ENCODE measurements around the gene MKLN1. TPM values are rescaled to one million over a fixed set of nuclear protein-coding genes. Genes with fewer than 3 reads are reported as not detected.

MKLN1 gene
- total RNA-seq, 2 experiments from 2014 or later: 12.1 to 56.6 TPM

DNA sequence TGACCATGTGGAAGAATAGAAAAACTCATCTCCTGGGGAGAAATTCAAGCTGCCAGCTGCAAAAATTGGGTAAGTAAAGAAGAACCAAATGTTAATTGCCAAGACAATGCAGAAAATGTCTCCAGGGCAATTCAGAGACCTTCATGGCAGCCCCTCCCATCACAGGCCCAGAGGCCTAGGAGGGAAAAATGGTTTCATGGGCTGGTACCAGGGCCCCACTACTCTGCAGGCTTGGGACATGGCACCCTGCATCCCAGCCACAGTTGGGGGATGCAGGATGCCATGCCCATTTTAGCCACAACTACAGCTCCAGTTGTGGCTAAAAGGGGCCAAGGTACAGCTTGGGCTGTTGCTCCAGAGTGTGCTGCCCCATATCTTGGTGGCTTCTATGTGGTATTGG lies 20.9 kb upstream of the MKLN1 start:
- DNase-seq (ENCODE audit: low spot score): no peak
- no peaks in the 10 kb centered on the region for H3K9me2 ChIP-seq (ENCODE audit: insufficient read depth, low read length)
- H3K27ac ChIP-seq (ENCODE audit: low read depth, low read length, poor library complexity, severe bottlenecking): no peak overlapping the region
- ChIA-PET CTCF (ENCODE audit: unreplicated experiment) (no interaction called here), POLR2A (no interaction called here)
- peaks cover 17% of the 10 kb centered on the region; the same call in 1 of the 2 replicates for H3K9me3 ChIP-seq (ENCODE audit: low read length)
- no peaks in the 10 kb centered on the region for H3K79me2 ChIP-seq (ENCODE audit: insufficient read depth, low read depth, low read length)
- intact Hi-C loops (cut with micrococcal nuclease; ENCODE audit: unreplicated experiment): no loop called here
- H3K4me3 ChIP-seq (ENCODE audit: low read depth, low read length, poor library complexity, severe bottlenecking): no peak overlapping the region
- no peak for TF ChIP-seq EZH2phosphoT487 (IDR thresholded peaks at IDR 0.05; ENCODE audit: borderline replicate concordance, low read depth, low read length)
- no peak for TF ChIP-seq CTCF (conservative IDR thresholded peaks at IDR 0.05; ENCODE audit: low read length)
- no peak overlapping the region for H3K4me2 ChIP-seq (ENCODE audit: low read length)
- no peak overlapping the region for H2AFZ ChIP-seq (ENCODE audit: low read length)
- peaks cover 6% of the 10 kb centered on the region for H3K4me1 ChIP-seq (ENCODE audit: insufficient read depth, low read length, poor library complexity, severe bottlenecking)
- H4K20me1 ChIP-seq (ENCODE audit: insufficient read depth, low read length): no peaks in the 10 kb centered on the region
- no peaks in the 10 kb centered on the region; the same call in 1 of the 2 replicates for H3K36me3 ChIP-seq (ENCODE audit: insufficient read depth, low read length)
- no TSS peak for BruUV-seq (replicated peaks)

- BruUV-seq (replicated peaks): no TSS peak
- H3K4me1 ChIP-seq (ENCODE audit: insufficient read depth, low read length, poor library complexity, severe bottlenecking): peaks cover 6% of the 10 kb centered on the region
These were observed 20.0 kb upstream of the MKLN1 start for GRCh38 chr7:131307627-131308026.

More at GRCh38 chr7:131307627-131308026, 20.0 kb upstream of the MKLN1 start:
- Histone ChIP-seq H3K9me3 (ENCODE audit: low read length) (peaks cover 17% of the 10 kb centered on the region; the same call in 1 of the 2 replicates), H3K36me3 (ENCODE audit: insufficient read depth, low read length) (no peaks in the 10 kb centered on the region; the same call in 1 of the 2 replicates), H3K9me2 (ENCODE audit: insufficient read depth, low read length) (no peaks in the 10 kb centered on the region), H3K79me2 (ENCODE audit: insufficient read depth, low read depth, low read length) (no peaks in the 10 kb centered on the region), H4K20me1 (ENCODE audit: insufficient read depth, low read length) (no peaks in the 10 kb centered on the region), H3K4me2 (ENCODE audit: low read length) (no peak overlapping the region), H2AFZ (ENCODE audit: low read length) (no peak overlapping the region), H3K4me3 (ENCODE audit: low read depth, low read length, poor library complexity, severe bottlenecking) (no peak overlapping the region), H3K27ac (ENCODE audit: low read depth, low read length, poor library complexity, severe bottlenecking) (no peak overlapping the region)
- intact Hi-C loops (cut with micrococcal nuclease; ENCODE audit: unreplicated experiment): no loop called here
- ChIA-PET POLR2A (interaction anchor here (0.6 kb wide), 1 partner anchor 12 kb away, joined by 3 read pairs; no protein-coding TSS in a partner anchor), CTCF (ENCODE audit: unreplicated experiment) (no interaction called here)
- TF ChIP-seq CTCF (conservative IDR thresholded peaks at IDR 0.05; ENCODE audit: low read length): no peak
- no peak for TF ChIP-seq EZH2phosphoT487 (IDR thresholded peaks at IDR 0.05; ENCODE audit: borderline replicate concordance, low read depth, low read length)
- DNase-seq (ENCODE audit: low spot score): no peak
